ENCODE data around the gene CCDC182. TPM values are rescaled to one million over a fixed set of nuclear protein-coding genes. Genes with fewer than 3 reads are reported as not detected.

The CCDC182 gene
- polyA plus RNA-seq, 1 of the 3 experiments (the other 2 are of a cell fraction): not detected

DNA sequence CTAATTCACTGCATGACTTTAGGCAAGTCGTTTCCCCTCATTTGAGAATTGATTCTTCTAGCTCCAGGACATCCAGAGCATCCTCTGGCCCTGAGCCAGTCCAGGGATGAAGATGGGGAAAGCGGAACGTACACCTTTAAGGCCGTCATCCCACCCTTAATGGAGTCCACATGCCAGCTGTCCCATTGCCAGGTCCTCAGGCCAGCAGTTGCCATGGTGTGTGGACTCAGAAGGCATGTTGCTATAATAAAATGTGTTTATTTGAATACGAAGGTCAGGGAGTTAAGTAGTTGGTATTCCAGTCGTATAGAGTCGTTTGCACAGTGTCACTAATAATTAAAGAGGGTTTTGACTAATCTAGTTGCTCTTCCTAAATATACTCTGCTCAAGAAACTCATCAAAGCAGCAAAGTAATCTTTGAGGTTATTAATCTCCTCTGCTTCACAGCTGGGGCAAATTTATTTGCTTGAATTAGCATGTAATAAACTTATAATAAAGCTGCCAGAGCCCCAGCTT, 30.4 kb downstream of the CCDC182 start:
- TF ChIP-seq NFIC (IDR thresholded peaks at IDR 0.05; ENCODE audit: borderline replicate concordance): no peak
- no peak for TF ChIP-seq TEAD4 (IDR thresholded peaks at IDR 0.05; ENCODE audit: borderline replicate concordance, insufficient read depth)
- TF ChIP-seq RAD21 (IDR thresholded peaks at IDR 0.05; ENCODE audit: low read length): no peak
- TF ChIP-seq, protein P1, sequence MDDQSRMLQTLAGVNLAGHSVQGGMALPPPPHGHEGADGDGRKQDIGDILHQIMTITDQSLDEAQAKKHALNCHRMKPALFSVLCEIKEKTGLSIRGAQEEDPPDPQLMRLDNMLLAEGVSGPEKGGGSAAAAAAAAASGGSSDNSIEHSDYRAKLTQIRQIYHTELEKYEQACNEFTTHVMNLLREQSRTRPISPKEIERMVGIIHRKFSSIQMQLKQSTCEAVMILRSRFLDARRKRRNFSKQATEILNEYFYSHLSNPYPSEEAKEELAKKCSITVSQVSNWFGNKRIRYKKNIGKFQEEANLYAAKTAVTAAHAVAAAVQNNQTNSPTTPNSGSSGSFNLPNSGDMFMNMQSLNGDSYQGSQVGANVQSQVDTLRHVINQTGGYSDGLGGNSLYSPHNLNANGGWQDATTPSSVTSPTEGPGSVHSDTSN (IDR thresholded peaks at IDR 0.05): no peak
- no peak for TF ChIP-seq TCF12 (IDR thresholded peaks at IDR 0.05)
- TF ChIP-seq TAF1 (IDR thresholded peaks at IDR 0.05; ENCODE audit: borderline replicate concordance, low read depth, low read length): no peak
- no peak for TF ChIP-seq EZH2phosphoT487 (IDR thresholded peaks at IDR 0.05; ENCODE audit: borderline replicate concordance, low read depth)
- no peak for TF ChIP-seq CHD2 (IDR thresholded peaks at IDR 0.05; ENCODE audit: low read length, partially characterized antibody)
- ChIA-PET POLR2A (interaction anchor here (0.8 kb wide), 1 partner anchor 10 kb away, joined by 3 read pairs; no protein-coding TSS in a partner anchor), CTCF (interaction anchor here (0.6 to 4.3 kb wide), 5 partner anchors 9 to 43 kb away, joined by 3 to 15 read pairs (median 9); no protein-coding TSS in a partner anchor)
- Histone ChIP-seq H3F3A (replicated peaks; ENCODE audit: insufficient read depth) (no peaks in the 10 kb centered on the region), H3K4me2 (no peak overlapping the region), H3K9ac (no peak overlapping the region), H3K4me1 (ENCODE audit: control insufficient read depth in 1 of 2, insufficient read depth in 2 of 2, low read depth in 1 of 2, low read length in 1 of 2) (peaks cover 0 to 14% of the 10 kb centered on the region in 2 experiments; a peak in 1 of 4 replicates), H3K9me3 (no peaks in the 10 kb centered on the region), H3K27me3 (ENCODE audit: insufficient read depth) (peaks cover 33% of the 10 kb centered on the region; the same call in 1 of the 2 replicates), H4K20me1 (ENCODE audit: insufficient read depth) (no peaks in the 10 kb centered on the region), H3K9me2 (no peaks in the 10 kb centered on the region), H3K36me3 (replicated peaks in 1 of 2; ENCODE audit: control insufficient read depth in 1 of 2, insufficient read depth in 2 of 2, low read length in 1 of 2) (no peaks in the 10 kb centered on the region), H3K79me2 (ENCODE audit: insufficient read depth) (no peaks in the 10 kb centered on the region), H2AFZ (ENCODE audit: low read depth) (no peak overlapping the region), H3K27ac (ENCODE audit: low read depth in 2 of 2, low read length in 1 of 2) (no peak overlapping the region), H3K4me3 (ENCODE audit: low read depth in 2 of 2, low read length in 1 of 2) (no peak overlapping the region)
- 34% methylated on average over 7 of the region's 7 CpGs for WGBS (ENCODE audit: low lambda C conversion rate)
- DNase-seq: peak; percentile 41

GRCh38 chr17:57713140-57713539, 32.0 kb downstream of the CCDC182 start:
- Histone ChIP-seq H3K36me3 (replicated peaks in 1 of 2; ENCODE audit: control insufficient read depth in 1 of 2, insufficient read depth in 2 of 2, low read length in 1 of 2) (no peaks in the 10 kb centered on the region), H4K20me1 (ENCODE audit: insufficient read depth) (no peaks in the 10 kb centered on the region), H3K4me1 (ENCODE audit: control insufficient read depth in 1 of 2, insufficient read depth in 2 of 2, low read depth in 1 of 2, low read length in 1 of 2) (peaks cover 0 to 14% of the 10 kb centered on the region in 2 experiments; a peak in 2 of 4 replicates), H3K4me2 (no peak overlapping the region), H3K79me2 (ENCODE audit: insufficient read depth) (no peaks in the 10 kb centered on the region), H3F3A (replicated peaks; ENCODE audit: insufficient read depth) (no peaks in the 10 kb centered on the region), H3K4me3 (ENCODE audit: low read depth in 2 of 2, low read length in 1 of 2) (no peak overlapping the region), H3K9me2 (no peaks in the 10 kb centered on the region), H2AFZ (ENCODE audit: low read depth) (no peak overlapping the region), H3K27me3 (ENCODE audit: insufficient read depth) (peaks cover 27% of the 10 kb centered on the region; the same call in 1 of the 2 replicates), H3K9ac (no peak overlapping the region), H3K27ac (ENCODE audit: low read depth in 2 of 2, low read length in 1 of 2) (no peak overlapping the region), H3K9me3 (no peaks in the 10 kb centered on the region)
- DNase-seq: no peak
- POLR2A ChIA-PET: no interaction called here
- WGBS (ENCODE audit: low lambda C conversion rate): 57% methylated on average over 7 of the region's 7 CpGs
- CTCF ChIA-PET: interaction anchor here (1.1 to 4.3 kb wide), 5 partner anchors 14 to 51 kb away, joined by 3 to 15 read pairs (median 4); no protein-coding TSS in a partner anchor
- TF ChIP-seq NRF1 (IDR thresholded peaks at IDR 0.05; ENCODE audit: low read depth, low read length) (no peak), CTCF (IDR thresholded peaks at IDR 0.05) (no peak), GATA2 (CRISPR knock-in tag; IDR thresholded peaks at IDR 0.05) (no peak), MXI1 (IDR thresholded peaks at IDR 0.05; ENCODE audit: low read depth, low read length) (no peak), USF1 (IDR thresholded peaks at IDR 0.05; ENCODE audit: borderline replicate concordance, low read depth) (no peak), RXRA (IDR thresholded peaks at IDR 0.05; ENCODE audit: borderline replicate concordance, low read depth) (no peak), YY1 (IDR thresholded peaks at IDR 0.05; ENCODE audit: low read depth) (no peak), MEF2A (IDR thresholded peaks at IDR 0.05; ENCODE audit: borderline replicate concordance, low read depth) (no peak), SMC3 (IDR thresholded peaks at IDR 0.05; ENCODE audit: low read depth, low read length) (no peak), FOXJ3 (CRISPR knock-in tag; IDR thresholded peaks at IDR 0.05) (no peak), RAD21 (IDR thresholded peaks at IDR 0.05; ENCODE audit: low read length) (no peak), CHD2 (IDR thresholded peaks at IDR 0.05; ENCODE audit: low read length, partially characterized antibody) (no peak), USF2 (IDR thresholded peaks at IDR 0.05; ENCODE audit: borderline replicate concordance, low read depth, low read length) (no peak), FOXM1 (IDR thresholded peaks at IDR 0.05; ENCODE audit: low read depth) (no peak), GABPA (IDR thresholded peaks at IDR 0.05; ENCODE audit: low read depth) (no peak), TCF12 (IDR thresholded peaks at IDR 0.05) (no peak), NFIC (IDR thresholded peaks at IDR 0.05; ENCODE audit: borderline replicate concordance) (no peak)

Measured in SK-N-SH (cell line).